HG03045 (cell line): ENCODE measurements around the gene SLC47A1.
A peak's percentile ranks its signal among the peaks of the same experiment; 100 is the strongest.
"Not testable (repeated sequence)": the region's sequence is repeated elsewhere in the genome, so short reads cannot be mapped to it uniquely, and the experiment has no call there.

Source experiments
- ATAC-seq: cut with Tn5 transposase; IDR thresholded peaks from one replicate; pipeline ENCODE4 v1.9.1; 2021; ENCODE audit warnings: mild to moderate bottlenecking, moderate library complexity; ENCODE audit not compliant: unreplicated experiment

SLC47A1 gene, protein sequence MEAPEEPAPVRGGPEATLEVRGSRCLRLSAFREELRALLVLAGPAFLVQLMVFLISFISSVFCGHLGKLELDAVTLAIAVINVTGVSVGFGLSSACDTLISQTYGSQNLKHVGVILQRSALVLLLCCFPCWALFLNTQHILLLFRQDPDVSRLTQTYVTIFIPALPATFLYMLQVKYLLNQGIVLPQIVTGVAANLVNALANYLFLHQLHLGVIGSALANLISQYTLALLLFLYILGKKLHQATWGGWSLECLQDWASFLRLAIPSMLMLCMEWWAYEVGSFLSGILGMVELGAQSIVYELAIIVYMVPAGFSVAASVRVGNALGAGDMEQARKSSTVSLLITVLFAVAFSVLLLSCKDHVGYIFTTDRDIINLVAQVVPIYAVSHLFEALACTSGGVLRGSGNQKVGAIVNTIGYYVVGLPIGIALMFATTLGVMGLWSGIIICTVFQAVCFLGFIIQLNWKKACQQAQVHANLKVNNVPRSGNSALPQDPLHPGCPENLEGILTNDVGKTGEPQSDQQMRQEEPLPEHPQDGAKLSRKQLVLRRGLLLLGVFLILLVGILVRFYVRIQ

GRCh38 chr17:19533718-19534561 is at the start of gene SLC47A1:
TSS of gene SLC47A1 (plus strand) at chr17:19533854. CDS start at chr17:19533940, 86 bp downstream.
- no peak for ATAC-seq

DNA sequence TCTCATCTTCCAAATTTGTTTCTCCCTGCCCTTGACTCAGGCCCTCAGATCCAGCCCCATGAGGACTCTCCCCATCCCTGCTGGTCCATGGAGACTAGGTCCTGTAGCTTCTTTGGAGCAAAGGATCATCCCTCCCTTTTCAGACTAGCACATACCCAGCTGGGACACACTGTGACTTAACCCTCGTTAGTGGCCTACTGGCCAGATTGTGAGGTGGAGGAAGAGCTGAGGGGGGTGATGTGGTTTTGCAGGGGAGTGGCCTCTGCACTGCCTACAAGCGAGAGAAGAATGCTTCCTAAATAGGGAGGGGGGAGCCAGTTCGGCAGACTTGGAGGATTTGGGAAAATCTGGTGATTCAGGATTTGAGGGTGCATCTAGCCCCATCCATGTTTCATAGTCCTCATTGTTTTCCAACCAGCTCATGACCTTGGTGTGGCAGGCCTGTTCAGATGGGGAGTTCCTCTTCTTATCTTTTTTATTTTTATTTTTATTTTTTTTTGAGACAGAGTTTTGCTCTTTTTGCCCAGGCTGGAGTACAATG is 47.8 kb upstream of the SLC47A1 start:
- no peak for ATAC-seq

- no peak for ATAC-seq
These were observed 47.2 kb upstream of the SLC47A1 start for GRCh38 chr17:19486351-19487023.

DNA sequence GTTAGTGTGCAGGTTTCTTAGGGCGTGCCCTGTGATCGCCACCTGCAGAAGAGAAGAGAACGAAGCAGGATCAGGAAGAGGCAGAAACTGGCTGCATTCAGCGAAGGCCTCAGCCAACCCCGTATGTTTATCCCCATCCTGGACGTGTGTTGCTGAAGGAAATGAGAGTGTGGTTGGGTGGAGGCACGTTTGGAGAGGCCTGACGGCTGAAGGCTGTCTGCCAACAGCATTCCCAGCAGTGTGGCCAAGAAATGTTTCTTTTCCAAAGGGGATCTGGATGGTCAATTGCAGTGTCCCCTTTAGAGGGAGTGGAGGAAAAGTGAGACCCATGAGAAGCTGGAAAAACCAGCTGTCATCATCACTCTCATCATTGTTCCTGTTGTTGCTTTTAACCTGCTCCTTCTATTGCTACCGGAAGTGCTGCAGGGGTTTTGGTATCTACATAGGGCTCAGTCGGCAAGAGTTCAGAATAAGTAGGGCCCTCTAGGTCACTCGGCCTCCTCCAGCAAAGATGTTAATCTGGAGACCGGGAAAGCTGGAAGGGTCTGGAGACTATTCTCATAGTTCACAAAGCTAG is 46.5 kb upstream of the SLC47A1 start:
- no peak for ATAC-seq

- no peak for ATAC-seq
These were observed 41.5 kb upstream of the SLC47A1 start for GRCh38 chr17:19492141-19492540.

GRCh38 chr17:19494961-19495806 is 38.5 kb upstream of the SLC47A1 start:
- ATAC-seq = no peak

- ATAC-seq = no peak
These were observed 37.7 kb upstream of the SLC47A1 start for GRCh38 chr17:19495828-19496528.

GRCh38 chr17:19497624-19498023 is 36.0 kb upstream of the SLC47A1 start:
- ATAC-seq = no peak

DNA sequence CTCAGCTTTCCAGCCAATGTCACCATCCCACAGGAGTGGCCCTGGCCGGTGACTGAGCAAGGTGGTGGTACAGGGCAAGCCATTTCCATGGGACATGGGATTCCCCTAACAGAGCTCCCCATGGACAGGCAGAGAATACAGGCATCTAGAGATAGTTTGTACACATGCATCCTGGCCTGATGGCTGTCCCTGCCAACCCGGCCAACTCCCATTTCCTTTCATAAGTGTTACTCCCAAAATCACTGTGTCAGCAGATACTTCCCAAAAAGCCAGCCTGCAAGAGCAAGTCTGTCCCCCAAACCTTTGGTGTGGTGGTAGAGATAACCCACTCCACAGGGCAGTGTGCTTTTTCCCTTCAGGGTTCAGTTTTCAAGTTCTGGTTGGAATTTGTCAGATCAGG is 32.4 kb upstream of the SLC47A1 start:
- no peak for ATAC-seq

GRCh38 chr17:19502517-19502916 is 31.1 kb upstream of the SLC47A1 start:
- ATAC-seq = no peak

GRCh38 chr17:19505561-19505960 is 28.1 kb upstream of the SLC47A1 start:
- ATAC-seq = not testable (repeated sequence)

DNA sequence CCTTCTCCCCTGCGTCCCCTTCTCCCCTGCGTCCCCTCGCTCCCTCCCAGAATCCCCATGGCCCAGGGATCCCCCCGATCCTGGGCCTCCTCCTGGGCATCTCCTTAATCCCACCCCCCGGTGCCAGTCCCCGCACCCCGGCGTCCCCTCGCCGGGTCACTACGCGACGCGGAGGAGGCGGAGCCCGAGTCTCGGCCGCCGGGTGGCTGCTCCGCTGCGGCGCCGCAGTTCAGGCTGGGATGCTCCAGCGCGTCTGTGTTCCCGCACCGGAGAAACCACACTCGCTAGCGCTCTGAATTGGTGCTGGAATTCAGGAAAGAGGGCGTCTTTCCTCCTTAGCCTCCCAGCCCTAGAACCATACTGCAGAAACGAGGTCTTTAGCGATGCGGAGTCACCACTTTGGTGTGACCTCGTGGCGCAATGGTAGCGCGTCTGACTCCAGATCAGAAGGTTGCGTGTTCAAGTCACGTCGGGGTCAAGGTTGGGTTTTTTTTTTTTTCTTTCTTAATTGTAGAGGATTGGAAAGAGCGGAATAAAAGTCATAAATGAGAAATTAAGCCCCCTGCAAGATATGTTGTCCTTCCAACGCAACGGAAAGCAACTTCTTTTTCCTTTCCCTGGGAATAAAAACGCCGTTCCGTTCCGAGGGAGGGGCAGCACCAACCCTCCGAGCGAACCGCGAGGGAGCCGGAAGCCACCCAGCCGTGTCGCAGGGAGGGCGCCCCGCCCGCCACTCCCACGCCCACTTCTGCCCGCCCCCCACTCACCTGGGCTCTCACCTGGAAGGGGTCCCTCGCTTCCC is 25.7 kb upstream of the SLC47A1 start:
- ATAC-seq = peak; percentile 75

- no peak for ATAC-seq
These were observed 25.1 kb upstream of the SLC47A1 start for GRCh38 chr17:19508577-19508867.

DNA sequence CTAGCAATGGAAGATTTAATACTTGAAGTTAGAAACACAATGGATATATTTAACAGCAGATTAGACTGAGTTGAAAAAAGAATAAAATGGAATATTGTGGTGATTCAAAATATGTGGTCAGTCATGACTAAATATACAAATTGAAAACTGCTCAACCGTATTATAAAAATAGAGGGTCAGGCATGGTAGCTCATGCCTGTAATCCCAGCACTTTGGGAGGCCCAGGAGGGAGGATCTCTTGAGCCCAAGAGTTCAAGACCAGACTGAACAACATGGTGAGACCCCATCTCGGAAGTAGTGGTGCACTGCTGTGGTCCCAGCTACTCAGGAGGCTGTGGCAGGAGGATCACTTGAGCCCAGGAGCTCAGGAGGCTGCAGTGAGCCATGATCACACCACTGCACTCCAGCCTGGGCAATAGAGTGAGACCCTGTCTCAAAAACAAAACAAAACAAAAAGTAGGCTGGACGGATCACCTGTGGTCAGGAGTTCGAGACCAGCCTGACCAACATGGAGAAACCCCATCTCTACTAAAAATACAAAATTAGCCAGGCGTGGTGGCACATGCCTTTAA is 24.3 kb upstream of the SLC47A1 start:
- not testable (repeated sequence) for ATAC-seq

- ATAC-seq = no peak
These were observed 22.8 kb upstream of the SLC47A1 start for GRCh38 chr17:19510903-19511302.

DNA sequence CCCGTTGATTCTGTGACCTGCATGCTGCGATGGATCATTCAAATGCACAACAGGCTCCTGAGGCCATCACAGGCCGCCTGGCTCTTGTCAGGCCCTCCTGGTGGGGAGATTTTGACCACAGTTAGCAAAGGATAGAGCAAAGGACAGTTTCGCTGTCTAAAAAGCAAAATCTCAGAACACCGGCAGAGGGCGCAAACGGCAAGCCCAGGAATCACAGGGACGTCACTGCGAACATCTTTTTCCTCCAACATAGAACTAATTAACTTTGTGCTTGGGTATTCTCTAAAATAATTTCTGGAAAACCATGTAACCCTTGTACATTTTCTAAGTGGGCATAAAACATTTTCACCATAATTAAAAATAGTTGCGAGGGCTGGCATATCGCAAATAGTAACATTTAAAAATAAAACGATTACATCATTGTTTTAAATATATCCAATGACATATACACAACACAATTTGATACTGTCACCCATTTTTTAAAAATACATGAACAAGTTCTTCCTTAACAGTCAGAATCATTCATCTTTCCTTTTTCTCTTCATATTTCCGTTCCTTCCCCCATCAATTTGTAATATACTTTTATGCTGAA is 19.7 kb upstream of the SLC47A1 start:
- ATAC-seq = no peak

DNA sequence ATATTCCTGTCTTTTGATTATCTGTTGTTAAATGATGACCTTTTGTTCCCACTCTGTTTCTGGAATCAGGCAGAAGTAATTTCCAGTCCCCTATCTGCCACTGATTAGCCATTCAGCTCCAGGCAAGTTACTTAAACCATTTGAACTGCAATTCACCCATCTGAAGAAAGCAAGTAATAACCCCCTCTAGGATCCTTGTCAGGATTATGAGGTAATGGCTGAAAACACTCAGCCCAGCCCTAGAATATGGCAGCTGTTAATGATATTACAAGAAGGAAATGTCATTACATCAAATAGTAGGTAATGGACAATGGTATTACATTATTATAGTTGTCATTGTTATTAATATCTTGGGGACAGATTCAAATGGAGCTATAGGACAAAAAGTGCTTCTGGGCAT is 16.0 kb upstream of the SLC47A1 start:
- no peak for ATAC-seq
